Endothelial cell of umbilical vein (primary cell): Measurements from ENCODE around the gene PECR. TPM values are rescaled to one million over a fixed set of nuclear protein-coding genes. Genes with fewer than 3 reads are reported as not detected.

Source experiments
- BruUV-seq: library from RNA; stranded (reverse); fragments of 400-500 nt; replicated peaks from 2 replicates; lab custom pipeline; 2021; lab: Mats Ljungman, UMichigan
- CTCF ChIA-PET: fragments of 300-600, 350-600 bp; sonication (Branson Sonifier 250); formaldehyde crosslinking; loops from one replicate; lab custom pipeline; 2021; ENCODE audit warnings: antibody characterized with exemption, inconsistent platforms; lab: Charles Lee
- POLR2A ChIA-PET: fragments of 300-600, 350-600 bp; sonication (Branson Sonifier 250); formaldehyde crosslinking; loops from one replicate; lab custom pipeline; 2021; ENCODE audit warnings: antibody characterized with exemption, inconsistent platforms; lab: Charles Lee
- DNase-seq: peaks from one replicate; pipeline ENCODE4 v3.0.0-alpha.2; 2011; ENCODE audit warnings: low read depth, low spot score
- FAIRE-seq: peaks from 2 replicates; lab custom pipeline; 2011; peaks lifted over from hg19 to GRCh38; lab: Jason Lieb, UNC
- H2AFZ ChIP-seq: 2 replicates; pipeline ENCODE4 v1.6.0; 2012; ENCODE audit warnings: low read depth, low read length, control low read depth, inconsistent platforms
- H3K27ac ChIP-seq: 2 replicates; pipeline ENCODE4 v1.5.1; 2011; ENCODE audit warnings: low read depth, mild to moderate bottlenecking, control low read depth, low read length, moderate library complexity; ENCODE audit not compliant: insufficient read depth
- H3K27me3 ChIP-seq, 2 experiments: 2 replicates each; pipeline versions ENCODE4 v1.6.0 to v1.6.1; 2011; ENCODE audit warnings: low read length in 2 of 2, mixed read lengths in 1 of 2; ENCODE audit not compliant: control insufficient read depth in 2 of 2, insufficient read depth in 2 of 2
- H3K36me3 ChIP-seq, 2 experiments: 2 replicates in 1 of 2; 3 replicates in 1 of 2; pipeline ENCODE4 v1.5.1; 2011; ENCODE audit warnings: low read length in 2 of 2, mild to moderate bottlenecking in 1 of 2, moderate library complexity in 1 of 2; ENCODE audit not compliant: control insufficient read depth in 2 of 2, insufficient read depth in 2 of 2; ENCODE audit errors: extremely low read depth in 1 of 2
- H3K4me1 ChIP-seq: 3 replicates; pipeline ENCODE4 v1.5.1; 2011; ENCODE audit warnings: mild to moderate bottlenecking, low read length; ENCODE audit not compliant: control insufficient read depth, insufficient read depth; ENCODE audit errors: extremely low read depth
- H3K4me2 ChIP-seq: 2 replicates; pipeline ENCODE4 v1.6.1; 2011; ENCODE audit warnings: low read length, control low read depth, mixed read lengths; ENCODE audit not compliant: insufficient read depth
- H3K4me3 ChIP-seq, 3 experiments: fragments of 200-600 bp in 1 of 3; sonication (generic), shearing (Covaris generic) in 1 of 3; replicated peaks in 1 of 3; 2 replicates each; pipeline ENCODE4 v1.5.1; 2011 to 2016; ENCODE audit warnings: control low read depth in 3 of 3, low read length in 3 of 3, mild to moderate bottlenecking in 2 of 3, inconsistent platforms in 1 of 3, low read depth in 1 of 3, moderate library complexity in 1 of 3; ENCODE audit not compliant: insufficient read depth in 1 of 3
- H3K79me2 ChIP-seq: 2 replicates; pipeline ENCODE4 v1.6.0; 2012; ENCODE audit warnings: low read length, inconsistent platforms; ENCODE audit not compliant: control insufficient read depth, insufficient read depth
- H3K9ac ChIP-seq: replicated peaks from 2 replicates; pipeline ENCODE3; 2011; ENCODE audit warnings: low read length, control low read depth; ENCODE audit not compliant: insufficient read depth; ENCODE audit errors: extremely low read depth
- H3K9me1 ChIP-seq: replicated peaks from 3 replicates; pipeline ENCODE4 v1.6.0; 2011; ENCODE audit warnings: mild to moderate bottlenecking, low read length; ENCODE audit not compliant: control insufficient read depth, insufficient read depth; ENCODE audit errors: extremely low read depth
- H3K9me3 ChIP-seq: replicated peaks from 2 replicates; pipeline ENCODE4 v1.5.1; 2012; ENCODE audit warnings: low read length, inconsistent platforms; ENCODE audit not compliant: control insufficient read depth, insufficient read depth
- H4K20me1 ChIP-seq: replicated peaks from 2 replicates; pipeline ENCODE3; 2011; ENCODE audit warnings: mild to moderate bottlenecking, low read length; ENCODE audit not compliant: control insufficient read depth, insufficient read depth; ENCODE audit errors: extremely low read depth
- EZH2 ChIP-seq: IDR thresholded peaks from 2 replicates; pipeline ENCODE4 v1.6.1; 2012; ENCODE audit warnings: borderline replicate concordance, low read depth, mild to moderate bottlenecking, moderate library complexity, low read length, inconsistent platforms; ENCODE audit not compliant: severe bottlenecking
- FOS ChIP-seq: IDR thresholded peaks from 2 replicates; pipeline ENCODE4 v1.6.1; 2011; ENCODE audit warnings: mild to moderate bottlenecking, low read length, moderate library complexity, borderline replicate concordance; ENCODE audit not compliant: insufficient read depth
- GATA2 ChIP-seq: IDR thresholded peaks from 2 replicates; pipeline ENCODE4 v1.7.0; 2011; ENCODE audit warnings: low read depth, mild to moderate bottlenecking, moderate library complexity, mixed read lengths, low read length; ENCODE audit not compliant: insufficient read length, insufficient read depth
- JUN ChIP-seq: IDR thresholded peaks from 2 replicates; pipeline ENCODE4 v1.6.1; 2011; ENCODE audit warnings: borderline replicate concordance, low read depth; ENCODE audit not compliant: insufficient read length, insufficient read depth
- MYC ChIP-seq: IDR thresholded peaks from one replicate; pipeline ENCODE4 v1.6.1; 2011; ENCODE audit warnings: mild to moderate bottlenecking, low read depth, low read length
- POLR2A ChIP-seq: IDR thresholded peaks from 2 replicates; pipeline ENCODE4 v1.6.1; 2012; ENCODE audit warnings: low read depth, mild to moderate bottlenecking, control low read depth, low read length
- POLR2AphosphoS5 ChIP-seq: IDR thresholded peaks from 2 replicates; pipeline ENCODE4 v1.6.1; 2012; ENCODE audit warnings: low read depth, mild to moderate bottlenecking, control low read depth, low read length, moderate library complexity; ENCODE audit not compliant: insufficient read depth
- dilution Hi-C: fragments of 300-500 bp; cut with MboI; formaldehyde crosslinking; loops from one replicate; pipeline ENCODE4 v1.15.0; 2019; ENCODE audit warnings: low sequenced_read_pairs; ENCODE audit not compliant: extremely low pct_ligation_motif_present
- intact Hi-C: fragments of 100-400 bp; cut with micrococcal nuclease; formaldehyde crosslinking; loops from one replicate; pipeline ENCODE4 v1.10.0; 2022
- polyA plus RNA-seq, 4 experiments: library from polyadenylated mRNA; depleted of rRNA in 3 of 4; stranded (reverse) in 3 of 4; unstranded in 1 of 4; fragments of >200 nt; gene quantifications; 2 replicates each; pipeline versions ENCODE4 v1.2.1 to v1.2.3, GENCODE V29; 2011 to 2012; ENCODE audit warnings: missing spikeins in 1 of 4
- total RNA-seq: library from RNA; stranded (reverse); gene quantifications from 2 replicates; pipeline ENCODE4 v1.2.3, GENCODE V29; 2021
- TF ChIP-seq, protein P1 (sequence below): IDR thresholded peaks from 2 replicates; pipeline ENCODE4 v1.6.1; 2011; ENCODE audit not compliant: insufficient read depth, insufficient read length
- TF ChIP-seq, protein P2 (sequence below), 2 donors: IDR thresholded peaks; 1 replicate in 1 of 2; 2 replicates in 1 of 2; pipeline ENCODE4 v1.5.1; 2011; ENCODE audit warnings: low read length in 2 of 2, mild to moderate bottlenecking in 2 of 2, moderate library complexity in 2 of 2, control low read depth in 1 of 2, inconsistent platforms in 1 of 2, low read depth in 1 of 2; ENCODE audit not compliant: insufficient read depth in 1 of 2; ENCODE audit errors: extremely low read depth in 1 of 2

PECR gene
- total and polyA plus RNA-seq, 2 donors (not counting 3 experiments of a cell fraction or from before 2014, with no cell fraction given), result 4.1 to 6.2 TPM

DNA sequence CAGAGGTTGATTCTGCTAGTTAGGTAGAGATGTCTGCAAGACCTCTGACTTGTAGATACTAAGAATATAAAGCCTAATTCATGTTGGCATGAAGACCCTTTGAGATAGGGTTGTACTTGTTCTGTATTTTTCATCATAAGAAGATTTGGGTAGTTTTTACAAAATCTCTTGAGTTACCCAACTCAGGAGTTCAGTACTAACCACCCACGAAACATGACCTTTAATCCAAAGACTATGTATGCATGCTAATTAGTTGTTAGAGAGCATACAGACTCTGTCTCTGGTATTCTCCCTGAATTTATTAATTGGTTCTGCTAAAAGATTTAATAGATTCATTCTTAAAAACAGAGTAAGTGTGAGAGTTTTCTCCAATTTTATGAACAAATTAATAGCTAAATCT is 16.9 kb downstream of the PECR start:
- Histone ChIP-seq H2AFZ (no peak overlapping the region), H3K4me2 (no peak overlapping the region), H3K36me3 (no peaks in the 10 kb centered on the region), H4K20me1 (no peaks in the 10 kb centered on the region), H3K4me3 (no peak overlapping the region), H3K27ac (no peak overlapping the region), H3K79me2 (no peaks in the 10 kb centered on the region), H3K27me3 (no peaks in the 10 kb centered on the region), H3K9ac (no peak overlapping the region), H3K4me1 (no peaks in the 10 kb centered on the region), H3K9me3 (no peaks in the 10 kb centered on the region), H3K9me1 (no peaks in the 10 kb centered on the region)
- CTCF ChIA-PET, result no interaction called here
- TF ChIP-seq GATA2 (no peak), JUN (no peak), MYC (no peak)
- FAIRE-seq (no peak), DNase-seq (no peak)
- POLR2A ChIA-PET, result no interaction called here
- intact Hi-C loops (no loop called here), dilution Hi-C loops (no loop called here)
- no TSS peak for BruUV-seq

DNA sequence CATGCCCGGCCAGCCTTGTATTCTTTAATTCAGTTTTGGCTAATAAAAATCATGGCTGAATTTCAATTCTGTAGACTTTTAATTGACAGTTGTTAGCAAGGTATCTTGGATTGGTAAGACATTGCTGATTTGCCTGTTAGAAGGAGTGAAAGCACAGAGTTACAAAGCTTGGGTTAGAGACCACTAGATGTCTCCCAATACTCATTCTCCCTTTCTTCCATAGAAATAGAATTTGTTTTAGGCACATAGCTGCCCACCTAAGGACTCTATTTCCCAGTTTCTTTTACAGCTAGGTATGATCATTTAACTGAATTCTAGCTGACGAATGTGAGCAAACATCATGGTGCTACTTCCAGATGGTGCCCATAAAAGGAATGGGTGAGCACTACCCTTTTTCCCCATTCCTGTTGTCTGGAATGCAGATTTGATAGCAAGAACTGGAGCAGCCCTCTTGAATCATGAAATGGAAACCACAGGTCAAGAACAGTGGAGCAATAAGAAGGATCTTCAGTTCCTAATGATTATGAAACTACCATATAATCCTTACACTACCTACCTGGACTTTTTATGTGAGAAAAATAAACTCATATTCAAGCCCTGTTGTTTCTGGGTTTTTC is 17.5 kb downstream of the PECR start:
- POLR2A ChIA-PET, result no interaction called here
- H3K27ac ChIP-seq, result no peak overlapping the region
- H3K9me1 ChIP-seq, result no peaks in the 10 kb centered on the region
- H3K9me3 ChIP-seq, result no peaks in the 10 kb centered on the region
- no peaks in the 10 kb centered on the region for H3K4me1 ChIP-seq
- H3K4me2 ChIP-seq, result no peak overlapping the region
- no peaks in the 10 kb centered on the region for H4K20me1 ChIP-seq
- no peak overlapping the region for H2AFZ ChIP-seq
- FAIRE-seq (no peak), DNase-seq (no peak)
- no peaks in the 10 kb centered on the region for H3K79me2 ChIP-seq
- no peak overlapping the region for H3K4me3 ChIP-seq
- intact Hi-C loops, result no loop called here
- H3K9ac ChIP-seq, result no peak overlapping the region
- H3K27me3 ChIP-seq, result no peaks in the 10 kb centered on the region
- no peaks in the 10 kb centered on the region for H3K36me3 ChIP-seq
- BruUV-seq, result no TSS peak
- dilution Hi-C loops, result no loop called here
- TF ChIP-seq JUN (no peak), POLR2AphosphoS5 (no peak), FOS (no peak), POLR2A (no peak), MYC (no peak), GATA2 (no peak), EZH2 (no peak)
- TF ChIP-seq, protein P1, sequence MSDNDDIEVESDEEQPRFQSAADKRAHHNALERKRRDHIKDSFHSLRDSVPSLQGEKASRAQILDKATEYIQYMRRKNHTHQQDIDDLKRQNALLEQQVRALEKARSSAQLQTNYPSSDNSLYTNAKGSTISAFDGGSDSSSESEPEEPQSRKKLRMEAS, result no peak
- TF ChIP-seq, protein P2, sequence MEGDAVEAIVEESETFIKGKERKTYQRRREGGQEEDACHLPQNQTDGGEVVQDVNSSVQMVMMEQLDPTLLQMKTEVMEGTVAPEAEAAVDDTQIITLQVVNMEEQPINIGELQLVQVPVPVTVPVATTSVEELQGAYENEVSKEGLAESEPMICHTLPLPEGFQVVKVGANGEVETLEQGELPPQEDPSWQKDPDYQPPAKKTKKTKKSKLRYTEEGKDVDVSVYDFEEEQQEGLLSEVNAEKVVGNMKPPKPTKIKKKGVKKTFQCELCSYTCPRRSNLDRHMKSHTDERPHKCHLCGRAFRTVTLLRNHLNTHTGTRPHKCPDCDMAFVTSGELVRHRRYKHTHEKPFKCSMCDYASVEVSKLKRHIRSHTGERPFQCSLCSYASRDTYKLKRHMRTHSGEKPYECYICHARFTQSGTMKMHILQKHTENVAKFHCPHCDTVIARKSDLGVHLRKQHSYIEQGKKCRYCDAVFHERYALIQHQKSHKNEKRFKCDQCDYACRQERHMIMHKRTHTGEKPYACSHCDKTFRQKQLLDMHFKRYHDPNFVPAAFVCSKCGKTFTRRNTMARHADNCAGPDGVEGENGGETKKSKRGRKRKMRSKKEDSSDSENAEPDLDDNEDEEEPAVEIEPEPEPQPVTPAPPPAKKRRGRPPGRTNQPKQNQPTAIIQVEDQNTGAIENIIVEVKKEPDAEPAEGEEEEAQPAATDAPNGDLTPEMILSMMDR (IDR thresholded peaks at IDR 0.05; ENCODE audit: extremely low read depth in 1 of 2, insufficient read depth in 1 of 2, low read depth in 1 of 2, low read length in 2 of 2), result no peak
- CTCF ChIA-PET, result no interaction called here
